ENCODE results near the gene CHD5. TPM values are rescaled to one million over a fixed set of nuclear protein-coding genes. Genes with fewer than 3 reads are reported as not detected.
A peak's percentile ranks its signal among the peaks of the same experiment; 100 is the strongest.

Gene CHD5
- total RNA-seq, 4 donors from 2014 or later = 0.04 to 0.36 (median 0.13) TPM; not detected in 1

GRCh38 chr1:6110326-6110725 lies 69.8 kb downstream of the CHD5 start:
- WGBS = 79% methylated on average over 9 of the region's 15 CpGs
- Histone ChIP-seq H3K9me3 (no peaks in the 10 kb centered on the region), H3K36me3 (no peaks in the 10 kb centered on the region), H3K27me3 (peaks cover 44% of the 10 kb centered on the region), H3K27ac (no peak overlapping the region), H3K4me3 (no peak overlapping the region), H3K4me1 (no peaks in the 10 kb centered on the region)
- TF ChIP-seq POLR2AphosphoS5 (IDR thresholded peaks at IDR 0.05) (no peak), POLR2A (IDR thresholded peaks at IDR 0.05) (no peak), EP300 (IDR thresholded peaks at IDR 0.05) (no peak)
- TF ChIP-seq, protein P1, sequence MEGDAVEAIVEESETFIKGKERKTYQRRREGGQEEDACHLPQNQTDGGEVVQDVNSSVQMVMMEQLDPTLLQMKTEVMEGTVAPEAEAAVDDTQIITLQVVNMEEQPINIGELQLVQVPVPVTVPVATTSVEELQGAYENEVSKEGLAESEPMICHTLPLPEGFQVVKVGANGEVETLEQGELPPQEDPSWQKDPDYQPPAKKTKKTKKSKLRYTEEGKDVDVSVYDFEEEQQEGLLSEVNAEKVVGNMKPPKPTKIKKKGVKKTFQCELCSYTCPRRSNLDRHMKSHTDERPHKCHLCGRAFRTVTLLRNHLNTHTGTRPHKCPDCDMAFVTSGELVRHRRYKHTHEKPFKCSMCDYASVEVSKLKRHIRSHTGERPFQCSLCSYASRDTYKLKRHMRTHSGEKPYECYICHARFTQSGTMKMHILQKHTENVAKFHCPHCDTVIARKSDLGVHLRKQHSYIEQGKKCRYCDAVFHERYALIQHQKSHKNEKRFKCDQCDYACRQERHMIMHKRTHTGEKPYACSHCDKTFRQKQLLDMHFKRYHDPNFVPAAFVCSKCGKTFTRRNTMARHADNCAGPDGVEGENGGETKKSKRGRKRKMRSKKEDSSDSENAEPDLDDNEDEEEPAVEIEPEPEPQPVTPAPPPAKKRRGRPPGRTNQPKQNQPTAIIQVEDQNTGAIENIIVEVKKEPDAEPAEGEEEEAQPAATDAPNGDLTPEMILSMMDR (IDR thresholded peaks at IDR 0.05) = no peak
- no peak for DNase-seq (ENCODE audit: low spot score in 2 of 2)

DNA sequence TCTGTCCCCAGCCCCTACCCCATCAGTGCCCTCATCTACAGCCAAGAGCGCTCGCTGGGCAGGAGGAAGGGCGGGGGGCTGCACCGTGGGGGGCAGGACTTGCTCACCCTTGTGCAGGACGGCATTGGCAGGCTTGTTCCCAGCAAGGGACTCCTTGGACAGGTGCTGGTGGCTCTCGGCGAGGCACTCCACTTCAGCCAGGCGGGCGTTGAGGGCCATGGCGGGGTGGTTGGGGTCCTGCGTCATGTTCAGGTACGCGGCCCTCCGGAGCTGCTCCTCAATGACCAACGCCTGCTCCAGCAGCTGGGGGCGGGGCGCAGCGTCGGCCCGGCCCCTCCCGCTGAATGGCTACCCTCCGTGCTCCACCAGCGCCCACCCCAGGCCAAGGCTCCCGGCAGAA lies 70.4 kb downstream of the CHD5 start:
- H3K4me3 ChIP-seq = no peak overlapping the region
- no peaks in the 10 kb centered on the region for H3K9me3 ChIP-seq
- WGBS = no CpG with 5 or more reads among the region's 24 CpGs
- no peaks in the 10 kb centered on the region for H3K36me3 ChIP-seq
- peaks cover 47% of the 10 kb centered on the region for H3K27me3 ChIP-seq
- no peaks in the 10 kb centered on the region for H3K4me1 ChIP-seq
- TF ChIP-seq POLR2A (IDR thresholded peaks at IDR 0.05) (no peak), POLR2AphosphoS5 (IDR thresholded peaks at IDR 0.05) (no peak)
- no peak for DNase-seq (ENCODE audit: low spot score in 2 of 2)
- no peak overlapping the region for H3K27ac ChIP-seq

GRCh38 chr1:6108937-6109614 lies 71.0 kb downstream of the CHD5 start:
- Histone ChIP-seq H3K4me1 (no peaks in the 10 kb centered on the region), H3K9me3 (no peaks in the 10 kb centered on the region), H3K36me3 (no peaks in the 10 kb centered on the region), H3K27me3 (peaks cover 53% of the 10 kb centered on the region), H3K4me3 (no peak overlapping the region), H3K27ac (no peak overlapping the region)
- no peak for DNase-seq (ENCODE audit: low spot score in 2 of 2)
- 13% methylated on average over 6 of the region's 15 CpGs for WGBS
- TF ChIP-seq POLR2A (IDR thresholded peaks at IDR 0.05) = no peak
- TF ChIP-seq, protein P1 (IDR thresholded peaks at IDR 0.05) = peak in 1 of 2 donors; percentile 43
- no peak for TF ChIP-seq POLR2AphosphoS5 (IDR thresholded peaks at IDR 0.05)

DNA sequence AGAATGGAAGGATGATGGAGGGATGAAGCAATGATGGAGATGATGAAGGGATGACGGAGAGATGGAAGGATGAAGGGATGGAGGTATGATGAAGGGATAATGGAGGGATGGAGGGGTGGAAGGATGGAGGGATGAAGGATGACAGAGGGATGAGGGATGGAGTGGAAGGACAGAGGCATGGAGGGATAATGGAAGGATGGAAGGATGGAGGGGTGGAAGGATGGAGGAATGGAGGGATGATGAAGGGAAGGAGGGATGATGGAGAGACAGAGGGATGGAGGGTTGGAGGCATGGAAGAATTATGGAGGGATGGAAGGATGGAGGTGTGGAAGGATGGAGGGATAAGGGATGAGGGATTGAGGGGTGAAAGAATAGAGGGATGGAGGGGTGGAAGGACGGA lies 71.6 kb downstream of the CHD5 start:
- H3K9me3 ChIP-seq = no peaks in the 10 kb centered on the region
- no peaks in the 10 kb centered on the region for H3K36me3 ChIP-seq
- DNase-seq (ENCODE audit: low spot score in 2 of 2) = no peak
- WGBS = 69% methylated on average over 2 of the region's 2 CpGs
- no peaks in the 10 kb centered on the region for H3K4me1 ChIP-seq
- TF ChIP-seq POLR2A (IDR thresholded peaks at IDR 0.05) = no peak
- TF ChIP-seq, protein P1 (IDR thresholded peaks at IDR 0.05) = no peak
- no peak for TF ChIP-seq EP300 (IDR thresholded peaks at IDR 0.05)
- TF ChIP-seq POLR2AphosphoS5 (IDR thresholded peaks at IDR 0.05) = no peak
- peaks cover 54% of the 10 kb centered on the region for H3K27me3 ChIP-seq
- no peak overlapping the region for H3K27ac ChIP-seq
- H3K4me3 ChIP-seq = no peak overlapping the region

DNA sequence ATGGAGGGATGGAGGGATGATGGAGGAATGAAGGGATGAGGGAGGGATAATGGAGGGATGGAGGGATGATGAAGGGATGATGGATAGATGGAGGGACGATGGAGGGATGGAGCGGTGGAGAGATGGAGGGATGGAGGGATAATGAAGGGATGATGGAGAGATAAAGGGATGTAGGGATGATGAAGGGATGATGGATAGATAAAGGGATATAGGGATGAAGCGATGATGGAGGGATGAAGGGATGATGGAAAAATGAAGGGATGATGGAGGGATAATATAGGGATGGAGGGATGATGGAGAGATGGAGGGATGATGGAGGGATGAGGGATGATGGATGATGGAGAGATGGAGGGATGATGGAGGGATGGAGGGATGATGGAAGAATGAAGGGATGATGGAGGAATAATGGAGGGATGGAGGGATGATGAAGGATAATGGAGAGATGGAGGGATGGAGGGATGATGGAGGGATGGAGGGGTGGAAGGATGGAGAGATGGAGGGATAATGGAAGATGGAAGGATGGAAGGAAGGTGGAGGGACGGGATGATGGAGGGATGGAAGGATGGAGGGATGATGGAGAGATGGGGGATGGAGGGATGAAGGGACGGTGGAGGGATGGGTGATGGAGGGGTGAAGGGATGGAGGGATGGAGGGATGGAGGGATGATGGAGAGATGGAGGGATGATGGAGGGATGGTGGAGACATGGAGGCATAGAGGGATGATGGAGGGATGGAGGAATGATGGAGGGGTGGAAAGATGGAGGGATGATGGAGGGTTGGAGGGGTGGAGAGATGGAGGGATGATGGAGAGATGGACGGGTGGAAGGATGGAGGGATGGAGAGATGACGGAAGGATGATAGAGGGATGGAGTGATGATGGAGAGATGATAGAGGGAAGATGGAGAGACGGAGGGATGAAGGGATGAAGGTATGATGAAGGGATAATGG lies 72.4 kb downstream of the CHD5 start:
- no peaks in the 10 kb centered on the region for H3K36me3 ChIP-seq
- TF ChIP-seq, protein P1 (IDR thresholded peaks at IDR 0.05) = no peak
- TF ChIP-seq POLR2A (IDR thresholded peaks at IDR 0.05) (no peak), EP300 (IDR thresholded peaks at IDR 0.05) (no peak), POLR2AphosphoS5 (IDR thresholded peaks at IDR 0.05) (no peak)
- no peaks in the 10 kb centered on the region for H3K4me1 ChIP-seq
- peaks cover 60% of the 10 kb centered on the region for H3K27me3 ChIP-seq
- H3K4me3 ChIP-seq = no peak overlapping the region
- no peak for DNase-seq (ENCODE audit: low spot score in 2 of 2)
- H3K27ac ChIP-seq = no peak overlapping the region
- H3K9me3 ChIP-seq = no peaks in the 10 kb centered on the region
- WGBS = 89% methylated on average over 8 of the region's 8 CpGs
